GM13977 (cell line): ENCODE measurements around the gene TLN1.

ENCODE experiments used
- DNase-seq: peaks from one replicate; pipeline ENCODE4 v3.0.0; 2012; ENCODE audit warnings: low spot score
- CTCF ChIP-seq: IDR thresholded peaks from 2 replicates; pipeline ENCODE4 v1.5.1; 2012; ENCODE audit warnings: mild to moderate bottlenecking, control low read depth; ENCODE audit not compliant: insufficient read depth; ENCODE audit errors: extremely low read depth, missing control alignments
- in situ Hi-C: fragments of 300-500 bp; cut with MboI; formaldehyde crosslinking; loops from one replicate; pipeline ENCODE4 v1.12.0; 2022; ENCODE audit warnings: low sequenced_read_pairs, low pct_unique_long_range_greater_than_20kb, mixed read lengths, inconsistent platforms; ENCODE audit not compliant: unreplicated experiment

The TLN1 gene

DNA sequence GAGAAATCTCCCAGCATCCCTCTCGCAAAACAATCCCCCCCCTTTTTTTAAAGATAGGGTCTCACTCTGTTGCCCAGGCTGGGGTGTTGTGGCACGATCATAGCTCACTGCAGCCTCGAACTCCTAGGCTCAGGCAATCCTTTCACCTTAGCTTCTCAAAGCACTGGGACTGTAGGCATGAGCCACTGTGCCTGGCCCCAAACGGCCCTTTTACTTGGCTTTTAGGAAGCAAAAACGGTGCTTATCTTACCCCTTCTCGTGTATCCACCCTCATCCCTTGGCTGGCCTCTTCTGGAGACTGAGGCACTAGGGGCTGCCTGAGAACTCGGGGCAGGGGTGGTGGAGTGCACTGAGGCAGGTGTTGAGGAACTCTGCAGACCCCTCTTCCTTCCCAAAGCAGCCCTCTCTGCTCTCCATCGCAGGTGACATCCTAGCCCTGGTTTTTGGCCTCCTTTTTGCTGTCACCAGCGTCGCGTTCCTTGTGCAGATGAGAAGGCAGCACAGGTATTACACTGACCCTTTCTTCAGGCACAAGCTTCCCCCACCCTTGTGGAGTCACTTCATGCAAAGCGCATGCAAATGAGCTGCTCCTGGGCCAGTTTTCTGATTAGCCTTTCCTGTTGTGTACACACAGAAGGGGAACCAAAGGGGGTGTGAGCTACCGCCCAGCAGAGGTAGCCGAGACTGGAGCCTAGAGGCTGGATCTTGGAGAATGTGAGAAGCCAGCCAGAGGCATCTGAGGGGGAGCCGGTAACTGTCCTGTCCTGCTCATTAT, 51.5 kb downstream of the TLN1 start:
- in situ Hi-C loops: no loop called here
- DNase-seq: peak; percentile 52
- no peak for TF ChIP-seq CTCF

- no peak for TF ChIP-seq CTCF
- in situ Hi-C loops: no loop called here
- no peak for DNase-seq
Measured at GRCh38 chr9:35679766-35680330, 52.1 kb downstream of the TLN1 start.

- no peak for DNase-seq
- in situ Hi-C loops: no loop called here
- TF ChIP-seq CTCF: no peak
Measured at GRCh38 chr9:35679091-35679490, 52.9 kb downstream of the TLN1 start.

- TF ChIP-seq CTCF: no peak
- in situ Hi-C loops: no loop called here
- peak; percentile 74 for DNase-seq
Measured at GRCh38 chr9:35675732-35676392, 56.1 kb downstream of the TLN1 start.

DNA sequence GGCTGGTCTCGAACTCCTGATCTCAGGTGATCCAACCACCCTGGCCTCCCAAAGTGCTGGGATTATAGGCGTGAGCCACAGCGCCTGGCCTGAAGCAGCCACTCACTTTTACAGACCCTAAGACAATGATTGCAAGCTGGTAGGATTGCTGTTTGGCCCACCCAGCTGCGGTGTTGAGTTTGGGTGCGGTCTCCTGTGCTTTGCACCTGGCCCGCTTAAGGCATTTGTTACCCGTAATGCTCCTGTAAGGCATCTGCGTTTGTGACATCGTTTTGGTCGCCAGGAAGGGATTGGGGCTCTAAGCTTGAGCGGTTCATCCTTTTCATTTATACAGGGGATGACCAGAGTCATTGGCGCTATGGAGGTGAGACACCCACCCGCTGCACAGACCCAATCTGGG, 56.8 kb downstream of the TLN1 start:
- no peak for TF ChIP-seq CTCF
- DNase-seq: no peak
- in situ Hi-C loops: no loop called here

DNA sequence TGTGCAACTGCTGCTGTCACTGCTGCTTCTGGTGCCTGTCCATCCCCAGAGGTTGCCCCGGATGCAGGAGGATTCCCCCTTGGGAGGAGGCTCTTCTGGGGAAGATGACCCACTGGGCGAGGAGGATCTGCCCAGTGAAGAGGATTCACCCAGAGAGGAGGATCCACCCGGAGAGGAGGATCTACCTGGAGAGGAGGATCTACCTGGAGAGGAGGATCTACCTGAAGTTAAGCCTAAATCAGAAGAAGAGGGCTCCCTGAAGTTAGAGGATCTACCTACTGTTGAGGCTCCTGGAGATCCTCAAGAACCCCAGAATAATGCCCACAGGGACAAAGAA, 58.0 kb downstream of the TLN1 start:
- in situ Hi-C loops: no loop called here
- DNase-seq: no peak
- TF ChIP-seq CTCF: no peak
